NCI-H1105 (cell line): ENCODE data around the gene FAM149A.

ENCODE experiments used
- DNase-seq: peaks from one replicate; lab custom pipeline; 2025; lab: John Stamatoyannopoulos, UW

Gene FAM149A

GRCh38 chr4:186202490-186203140, 98.1 kb downstream of the FAM149A start:
- no peak for DNase-seq

- no peak for DNase-seq
These were observed 98.9 kb downstream of the FAM149A start for GRCh38 chr4:186203406-186203805.

DNA sequence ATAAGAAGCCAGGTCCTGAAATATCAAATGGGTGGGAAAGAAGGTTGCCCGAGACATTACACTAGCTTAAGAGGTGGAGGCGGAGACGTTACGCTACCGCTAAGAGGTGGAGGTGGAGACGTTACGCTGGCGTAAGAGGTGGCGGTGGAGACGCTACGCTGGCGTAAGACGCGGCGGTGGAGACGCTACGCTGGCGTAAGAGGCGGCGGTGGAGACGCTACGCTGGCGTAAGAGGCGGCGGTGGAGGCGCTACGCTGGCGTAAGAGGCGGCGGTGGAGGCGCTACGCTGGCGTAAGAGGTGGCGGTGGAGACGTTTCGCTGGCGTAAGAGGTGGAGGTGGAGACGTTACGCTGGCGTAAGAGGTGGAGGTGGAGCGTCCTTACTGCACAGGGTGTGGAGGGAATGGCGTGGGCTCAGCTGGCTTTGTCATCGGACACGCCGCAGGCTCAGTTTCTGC, 99.6 kb downstream of the FAM149A start:
- no peak for DNase-seq

GRCh38 chr4:186204686-186205085, 100.2 kb downstream of the FAM149A start:
- no peak for DNase-seq

DNA sequence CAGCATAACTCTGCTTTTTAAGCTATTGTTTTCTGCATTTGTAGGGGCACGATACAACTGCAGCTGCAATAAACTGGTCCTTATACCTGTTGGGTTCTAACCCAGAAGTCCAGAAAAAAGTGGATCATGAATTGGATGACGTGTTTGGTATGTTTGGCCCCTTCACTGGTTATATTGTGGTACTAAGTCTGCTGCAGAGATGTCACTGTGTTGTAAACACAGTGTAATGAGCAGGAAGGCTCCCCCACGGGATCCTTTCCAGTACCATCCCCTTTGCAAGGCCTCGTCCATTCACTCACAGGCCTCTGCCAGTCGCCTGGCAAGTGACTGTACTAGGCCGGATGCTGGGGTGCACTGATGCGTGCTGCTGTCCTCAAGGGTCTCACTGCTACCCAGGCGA, 100.7 kb downstream of the FAM149A start:
- no peak for DNase-seq

DNA sequence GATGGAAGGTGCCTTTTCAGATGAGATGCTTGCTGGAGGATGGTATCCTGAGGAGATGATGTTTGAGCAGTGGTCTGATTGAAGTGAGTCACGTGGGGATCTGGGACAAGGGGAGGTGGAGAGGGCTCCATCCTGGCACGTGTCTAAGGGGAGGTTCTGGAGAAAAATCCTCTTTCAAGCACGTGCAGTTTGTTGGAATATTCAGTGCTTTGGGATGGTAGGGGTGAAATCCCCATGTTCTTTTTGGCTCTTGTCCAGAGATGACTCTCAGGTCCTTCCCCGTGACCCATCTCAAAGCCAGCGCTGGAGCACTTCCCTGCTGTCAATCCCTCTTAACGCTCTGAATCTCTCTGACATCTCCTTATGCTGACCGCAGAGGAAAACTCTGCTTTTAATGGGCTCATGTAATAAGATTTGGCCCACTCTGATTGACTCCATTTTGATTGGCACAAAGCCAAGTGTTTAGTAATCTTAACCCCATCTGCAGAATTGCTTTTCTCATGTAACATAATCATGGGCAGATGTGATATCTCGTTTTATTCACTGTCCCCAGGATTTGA, 112.0 kb downstream of the FAM149A start:
- DNase-seq: peak; percentile 9

- DNase-seq: no peak
These were observed 113.3 kb downstream of the FAM149A start for GRCh38 chr4:186217733-186218293.

GRCh38 chr4:186221624-186222023, 117.1 kb downstream of the FAM149A start:
- no peak for DNase-seq
